CD14-positive monocyte (primary cell): ENCODE data around the gene ITPR3. TPM values are rescaled to one million over a fixed set of nuclear protein-coding genes. Genes with fewer than 3 reads are reported as not detected.
A peak's percentile ranks its signal among the peaks of the same experiment; 100 is the strongest.

Source experiments
- DNase-seq, 3 donors: peaks; one replicate each; pipeline ENCODE4 v3.0.0-alpha.2; 2011 to 2022
- H2AFZ ChIP-seq: 2 replicates; pipeline ENCODE4 v1.6.0; 2012; ENCODE audit warnings: mild to moderate bottlenecking, low read depth, low read length, inconsistent platforms; ENCODE audit not compliant: insufficient read depth, poor library complexity, severe bottlenecking
- H3K27ac ChIP-seq, 2 donors: 1 replicate in 1 of 2; 2 replicates in 1 of 2; pipeline ENCODE4 v1.5.1; 2012 to 2013; ENCODE audit warnings: low read length in 2 of 2, control low read depth in 1 of 2, inconsistent platforms in 1 of 2, low read depth in 1 of 2, mild to moderate bottlenecking in 1 of 2
- H3K27me3 ChIP-seq, 2 donors: one replicate each; pipeline versions ENCODE4 v1.6.0 to v1.6.1; 2011 to 2013; ENCODE audit warnings: low read length in 2 of 2; ENCODE audit not compliant: control insufficient read depth in 2 of 2, insufficient read depth in 2 of 2
- H3K36me3 ChIP-seq, 2 donors: replicated peaks in 1 of 2; 1 replicate in 1 of 2; 2 replicates in 1 of 2; pipeline versions ENCODE4 v1.5.1 to v1.6.1; 2012 to 2013; ENCODE audit warnings: low read length in 2 of 2, control low read depth in 1 of 2, inconsistent platforms in 1 of 2, mild to moderate bottlenecking in 1 of 2; ENCODE audit not compliant: insufficient read depth in 2 of 2, control insufficient read depth in 1 of 2
- H3K4me1 ChIP-seq, 2 donors: 1 replicate in 1 of 2; 2 replicates in 1 of 2; pipeline versions ENCODE4 v1.5.1 to v1.6.1; 2012 to 2013; ENCODE audit warnings: low read length in 2 of 2, control low read depth in 1 of 2, inconsistent platforms in 1 of 2, mild to moderate bottlenecking in 1 of 2, moderate library complexity in 1 of 2; ENCODE audit not compliant: insufficient read depth in 2 of 2, control insufficient read depth in 1 of 2
- H3K4me2 ChIP-seq: replicated peaks from 2 replicates; pipeline ENCODE3; 2012; ENCODE audit warnings: low read length, moderate library complexity, mild to moderate bottlenecking; ENCODE audit not compliant: poor library complexity, severe bottlenecking; ENCODE audit errors: extremely low read depth
- H3K4me3 ChIP-seq, 3 experiments: fragments of 200-600 bp in 1 of 3; sonication (generic) in 1 of 3; replicated peaks in 1 of 3; 1 replicate in 2 of 3; 2 replicates in 1 of 3; pipeline ENCODE4 v1.5.1; 2011 to 2013; ENCODE audit warnings: low read length in 3 of 3, mild to moderate bottlenecking in 3 of 3, control low read depth in 2 of 3, low read depth in 2 of 3, inconsistent platforms in 1 of 3, moderate library complexity in 1 of 3
- H3K79me2 ChIP-seq: 2 replicates; pipeline ENCODE4 v1.6.0; 2012; ENCODE audit warnings: mild to moderate bottlenecking, control low read depth, inconsistent platforms, low read length, moderate library complexity; ENCODE audit not compliant: insufficient read depth
- H3K9ac ChIP-seq: 2 replicates; pipeline ENCODE4 v1.6.0; 2017; ENCODE audit warnings: low read length, mild to moderate bottlenecking; ENCODE audit not compliant: insufficient read depth, poor library complexity, severe bottlenecking
- H3K9me3 ChIP-seq, 2 donors: replicated peaks in 1 of 2; 1 replicate in 1 of 2; 2 replicates in 1 of 2; pipeline versions ENCODE4 v1.5.1 to v1.6.1; 2012 to 2013; ENCODE audit warnings: low read length in 2 of 2, control low read depth in 1 of 2; ENCODE audit not compliant: control insufficient read depth in 1 of 2, insufficient read depth in 1 of 2
- H4K20me1 ChIP-seq: 2 replicates; pipeline ENCODE4 v1.6.0; 2012; ENCODE audit warnings: mild to moderate bottlenecking, low read length, control low read depth, moderate library complexity; ENCODE audit not compliant: insufficient read depth
- H3K27ac Mint-ChIP-seq, 7 donors: one replicate each; pipeline ENCODE4 v1.8.0; 2020; ENCODE audit warnings: mild to moderate bottlenecking in 7 of 7, mixed read lengths in 7 of 7, moderate library complexity in 6 of 7, inconsistent platforms in 2 of 7
- H3K27me3 Mint-ChIP-seq, 3 donors: one replicate each; pipeline ENCODE4 v1.8.0; 2021 to 2022; ENCODE audit warnings: low read depth in 3 of 3, mild to moderate bottlenecking in 3 of 3, mixed read lengths in 3 of 3, moderate library complexity in 3 of 3, inconsistent platforms in 1 of 3
- H3K36me3 Mint-ChIP-seq, 2 donors: one replicate each; pipeline ENCODE4 v1.8.0; 2020; ENCODE audit warnings: mixed read lengths in 2 of 2, inconsistent platforms in 1 of 2, mild to moderate bottlenecking in 1 of 2
- H3K4me1 Mint-ChIP-seq: one replicate; pipeline ENCODE4 v1.8.0; 2020; ENCODE audit warnings: mild to moderate bottlenecking, mixed read lengths
- H3K4me3 Mint-ChIP-seq, 2 donors: one replicate each; pipeline ENCODE4 v1.8.0; 2020; ENCODE audit warnings: mild to moderate bottlenecking in 2 of 2, mixed read lengths in 2 of 2, moderate library complexity in 1 of 2
- H3K9me3 Mint-ChIP-seq, 7 donors: one replicate each; pipeline ENCODE4 v1.8.0; 2020 to 2022; ENCODE audit warnings: mixed read lengths in 7 of 7, mild to moderate bottlenecking in 6 of 7, moderate library complexity in 6 of 7, inconsistent platforms in 2 of 7
- CTCF ChIP-seq: fragments of 200-600 bp; IDR thresholded peaks from one replicate; pipeline ENCODE4 v1.8.0; 2022; ENCODE audit warnings: antibody characterized with exemption, mild to moderate bottlenecking
- WGBS: methylation state at CpG from one replicate; pipeline ENCODE4 v1.1.5; 2013; ENCODE audit warnings: missing lambda C conversion rate; ENCODE audit not compliant: insufficient coverage; 5-methylcytosine and 5-hydroxymethylcytosine counted together
- intact Hi-C, 2 donors: fragments of 100-400 bp; cut with micrococcal nuclease; formaldehyde crosslinking; loops; one replicate each; pipeline versions ENCODE4 v1.15.0 to v1.15.1; 2023
- polyA plus RNA-seq, 3 donors: library from polyadenylated mRNA; depleted of rRNA in 1 of 3; unstranded in 2 of 3; stranded (reverse) in 1 of 3; fragments of 300-500 nt in 2 of 3; fragments of >200 nt in 1 of 3; fragmentation: Illumina TruSeq in 2 of 3; gene quantifications; 1 replicate in 2 of 3; 2 replicates in 1 of 3; pipeline ENCODE4 v1.2.3, GENCODE V29; 2012 to 2021

ITPR3 gene
- polyA plus RNA-seq, 3 donors = 1.8 TPM; not detected in 2

- intact Hi-C loops = no loop called here
- no peaks in the 10 kb centered on the region for H3K79me2 ChIP-seq
- peaks cover 0 to under 1% of the 10 kb centered on the region in 2 donors for H3K36me3 ChIP-seq
- H2AFZ ChIP-seq = no peak overlapping the region
- no peak overlapping the region for H3K4me3 Mint-ChIP-seq
- WGBS = 87% methylated on average over 10 of the region's 10 CpGs
- no peaks in the 10 kb centered on the region for H3K9me3 ChIP-seq
- H3K4me2 ChIP-seq = no peak overlapping the region
- H3K4me1 ChIP-seq = peaks cover 4 to 10% of the 10 kb centered on the region in 2 donors
- no peak overlapping the region for H3K27ac ChIP-seq
- H3K9ac ChIP-seq = no peak overlapping the region
- peaks cover 18% of the 10 kb centered on the region for H3K4me1 Mint-ChIP-seq
- H3K27me3 ChIP-seq = no peaks in the 10 kb centered on the region
- peaks cover 19 to 53% of the 10 kb centered on the region in 2 donors for H3K36me3 Mint-ChIP-seq
- peaks cover 0 to 2% (median 0%) of the 10 kb centered on the region in 7 donors for H3K9me3 Mint-ChIP-seq
- peak overlapping the region in 1 of 7 donors; percentile 21 for H3K27ac Mint-ChIP-seq
- H3K27me3 Mint-ChIP-seq = peaks cover 0 to 4% (median 0%) of the 10 kb centered on the region in 3 donors
- TF ChIP-seq CTCF = no peak
- no peaks in the 10 kb centered on the region for H4K20me1 ChIP-seq
- H3K4me3 ChIP-seq = no peak overlapping the region
- no peak for DNase-seq
These were observed 68.8 kb downstream of the ITPR3 start for GRCh38 chr6:33689879-33690278.

GRCh38 chr6:33690766-33691165, 69.6 kb downstream of the ITPR3 start:
- no peak for DNase-seq
- peaks cover 24 to 49% of the 10 kb centered on the region in 2 donors for H3K36me3 Mint-ChIP-seq

More at GRCh38 chr6:33690766-33691165, 69.6 kb downstream of the ITPR3 start:
- Histone ChIP-seq H2AFZ (no peak overlapping the region), H3K9ac (no peak overlapping the region), H3K4me3 (no peak overlapping the region), H4K20me1 (no peaks in the 10 kb centered on the region), H3K27me3 (no peaks in the 10 kb centered on the region), H3K4me2 (no peak overlapping the region), H3K79me2 (no peaks in the 10 kb centered on the region), H3K9me3 (no peaks in the 10 kb centered on the region), H3K36me3 (peaks cover 6 to 10% of the 10 kb centered on the region in 2 donors), H3K27ac (no peak overlapping the region), H3K4me1 (peaks cover 4 to 10% of the 10 kb centered on the region in 2 donors)
- TF ChIP-seq CTCF = no peak
- no peak overlapping the region for H3K27ac Mint-ChIP-seq
- peaks cover 18% of the 10 kb centered on the region for H3K4me1 Mint-ChIP-seq
- H3K9me3 Mint-ChIP-seq = peaks cover 0 to 2% (median 0%) of the 10 kb centered on the region in 7 donors
- WGBS = 100% methylated on average over 6 of the region's 13 CpGs
- no peak overlapping the region for H3K4me3 Mint-ChIP-seq
- intact Hi-C loops = no loop called here
- H3K27me3 Mint-ChIP-seq = peaks cover 0 to 4% (median 0%) of the 10 kb centered on the region in 3 donors
